CD4-positive, alpha-beta T cell treated with Interleukin-4 for 1 hour (primary cell): ENCODE results near the gene CACNA1E.
"Not testable (repeated sequence)": the region's sequence is repeated elsewhere in the genome, so short reads cannot be mapped to it uniquely, and the experiment has no call there.

ENCODE experiments used
- DNase-seq, 2 donors: peaks; one replicate each; pipeline ENCODE4 v3.0.0-alpha.2; 2020 to 2022

CACNA1E gene

DNA sequence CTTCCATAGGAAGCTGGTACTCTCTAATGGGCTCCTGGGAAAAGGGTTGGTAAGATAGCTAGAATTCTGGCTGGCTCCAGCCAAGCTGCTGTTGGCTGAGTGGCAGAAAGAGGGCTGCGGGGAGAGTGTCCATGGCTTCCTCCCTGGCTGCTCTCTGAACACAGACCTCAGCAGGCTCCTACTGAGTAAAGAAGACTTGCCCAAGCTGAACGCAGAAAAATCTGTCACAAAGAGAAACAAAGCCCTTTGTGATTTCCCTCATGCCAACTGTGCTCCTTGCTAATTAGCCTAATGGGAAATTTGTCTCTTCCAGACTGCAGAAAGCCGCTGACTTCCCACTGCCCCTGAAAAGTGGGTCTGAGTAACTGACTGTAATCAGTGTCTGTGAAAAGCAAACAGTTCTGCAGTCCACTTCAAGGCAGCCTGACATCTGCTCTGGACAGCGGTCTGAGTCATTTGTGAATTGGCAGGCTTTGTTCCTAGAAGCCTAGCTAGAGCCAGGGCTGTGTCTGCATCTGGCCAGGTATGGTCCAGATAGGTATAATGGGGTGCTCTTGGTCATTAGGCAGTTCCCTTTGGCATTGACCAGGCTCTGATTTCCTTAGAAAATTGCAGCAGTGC lies 295.4 kb downstream of the CACNA1E start:
- no peak for DNase-seq

DNA sequence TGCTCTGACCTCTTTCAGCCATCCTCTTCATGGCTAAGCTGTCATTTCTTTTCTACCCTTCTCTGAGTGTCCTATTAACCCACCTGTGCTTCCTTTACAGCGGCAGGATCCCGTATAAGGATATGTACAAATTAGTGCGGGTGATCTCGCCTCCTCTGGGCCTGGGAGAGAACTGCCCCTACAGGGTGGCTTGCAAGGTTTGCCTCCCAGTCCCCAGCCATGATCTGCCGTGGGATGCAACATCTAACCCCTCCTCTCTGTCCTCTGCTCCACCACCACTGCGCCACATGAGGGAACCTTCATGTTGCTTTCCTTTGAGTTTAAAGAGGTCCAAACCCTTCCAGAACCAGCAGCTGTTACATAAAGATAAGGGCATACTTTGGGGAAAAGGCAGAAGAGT lies 296.0 kb downstream of the CACNA1E start:
- DNase-seq: no peak

DNA sequence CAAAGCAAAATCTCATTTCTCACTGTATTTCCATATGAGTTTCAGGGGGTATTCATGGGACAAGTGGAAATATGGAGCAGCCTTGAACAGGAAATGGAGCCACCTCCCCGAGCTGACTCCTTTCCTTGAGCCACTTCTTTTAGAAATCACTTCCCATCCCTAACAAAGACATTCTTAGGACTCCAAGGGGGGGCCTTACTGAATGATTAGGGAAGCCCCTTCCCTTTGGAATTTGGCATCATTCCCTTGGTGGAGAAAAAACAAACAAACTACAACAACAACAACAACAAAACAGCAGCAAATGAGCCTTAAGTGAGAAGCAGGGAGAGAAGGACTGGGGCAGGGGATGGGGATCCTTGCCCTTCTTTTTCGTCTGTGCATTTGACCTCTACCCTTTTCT lies 299.9 kb downstream of the CACNA1E start:
- no peak for DNase-seq

DNA sequence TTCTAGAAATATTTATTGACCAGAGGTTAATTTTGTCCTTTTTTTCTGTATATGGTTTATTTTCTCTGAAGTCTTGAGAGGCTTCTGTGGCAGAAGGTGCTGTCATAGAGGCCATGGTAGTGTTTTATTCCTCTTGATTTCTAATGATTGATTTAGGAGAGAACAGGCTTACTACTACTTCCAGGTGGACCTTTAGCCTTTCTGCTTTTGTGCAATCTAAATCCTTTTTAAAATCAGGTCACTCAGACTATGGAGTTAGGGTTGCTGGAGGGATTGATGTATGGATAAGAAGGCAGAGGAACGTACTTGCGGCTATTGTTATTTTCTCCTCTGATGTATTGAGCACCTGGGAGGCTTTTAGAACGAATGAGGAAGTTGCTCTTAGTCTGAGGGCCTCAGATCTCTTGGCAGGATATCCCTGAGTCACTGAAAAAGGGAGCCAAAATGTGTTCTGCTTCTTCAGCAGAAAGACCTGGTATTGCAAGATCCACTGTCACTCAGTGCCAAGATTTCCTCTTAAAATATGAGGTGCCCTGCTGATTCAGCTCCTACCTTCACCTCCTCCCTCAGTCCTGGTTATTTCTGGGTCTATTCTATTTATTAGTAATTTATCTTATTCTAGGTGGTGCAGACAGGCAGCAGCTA lies 300.8 kb downstream of the CACNA1E start:
- DNase-seq: no peak

DNA sequence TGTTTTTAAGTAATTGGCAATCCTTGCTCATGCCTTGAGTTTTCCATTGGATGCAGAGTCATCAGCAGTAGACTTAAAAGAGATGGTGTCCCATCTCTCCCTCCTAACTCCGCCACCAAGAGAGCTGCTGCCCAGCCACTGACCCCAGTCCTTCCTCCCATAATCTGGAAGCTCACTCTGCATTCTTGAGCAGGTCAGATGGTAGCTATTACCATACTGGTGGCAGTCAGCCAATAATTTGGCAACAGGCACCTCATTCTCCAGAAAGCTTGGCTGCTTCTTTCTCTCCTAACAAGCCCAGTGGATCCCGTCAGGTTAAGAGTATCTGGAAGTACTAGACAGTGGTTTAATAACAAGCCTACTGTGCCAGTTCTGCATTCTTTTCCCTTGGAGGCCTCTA lies 306.1 kb downstream of the CACNA1E start:
- DNase-seq: no peak

DNA sequence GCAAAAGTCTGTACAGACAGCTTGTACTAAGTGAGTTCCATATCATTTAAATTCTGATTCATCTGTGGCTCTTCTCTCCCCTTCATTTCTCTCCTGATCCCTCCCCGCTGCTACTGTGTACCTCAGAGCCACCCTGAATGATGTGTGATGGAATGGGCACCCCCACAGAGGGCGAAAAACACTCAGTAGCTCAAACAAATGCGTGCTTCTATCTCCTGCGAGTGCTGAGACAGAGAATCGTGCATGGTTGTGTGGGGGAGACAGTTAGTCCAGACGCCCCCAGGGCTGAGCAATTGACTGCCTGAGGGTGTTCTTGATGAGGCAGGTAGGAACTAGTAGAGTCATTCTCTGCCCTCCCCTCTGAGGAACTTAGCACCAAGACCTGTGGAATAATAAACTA lies 308.4 kb downstream of the CACNA1E start:
- DNase-seq: no peak

DNA sequence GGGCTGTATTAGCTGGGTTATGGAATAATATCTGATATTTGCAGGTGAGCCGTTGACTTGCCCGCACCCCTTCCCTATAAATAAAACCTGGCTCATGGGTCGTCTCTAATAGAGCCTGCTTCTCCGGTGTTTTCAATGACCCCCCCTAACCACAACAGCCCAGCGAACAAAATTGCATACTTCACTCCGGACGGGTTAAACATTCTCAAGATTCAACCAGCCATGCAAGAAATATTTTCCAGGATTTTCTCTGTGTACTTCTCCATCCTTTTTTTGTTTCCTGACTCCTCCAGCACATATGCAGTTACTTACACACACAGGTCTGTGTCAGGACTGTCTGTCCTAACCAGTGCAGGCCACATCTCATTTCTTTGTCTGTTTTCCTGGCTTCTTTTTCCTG lies 310.5 kb downstream of the CACNA1E start:
- no peak for DNase-seq

DNA sequence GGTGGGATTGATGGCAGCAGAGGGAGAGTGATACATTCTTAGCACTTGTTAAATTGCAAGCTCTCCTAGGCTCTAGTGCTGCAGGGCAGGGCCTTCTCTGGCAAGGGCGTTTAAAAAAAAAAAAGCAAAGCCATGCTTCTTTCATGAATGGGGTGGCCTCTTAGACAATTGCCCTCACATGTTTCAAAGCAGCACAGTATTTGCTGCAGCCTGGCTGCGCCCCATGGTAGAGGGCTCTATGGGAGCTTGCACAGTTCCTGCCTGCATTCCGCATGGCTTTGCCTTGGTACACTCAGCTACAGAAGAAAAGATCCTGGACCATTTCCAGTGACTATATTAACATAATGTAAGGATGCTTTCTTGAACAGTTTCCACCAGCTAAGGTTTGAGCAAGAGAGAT lies 311.0 kb downstream of the CACNA1E start:
- no peak for DNase-seq

DNA sequence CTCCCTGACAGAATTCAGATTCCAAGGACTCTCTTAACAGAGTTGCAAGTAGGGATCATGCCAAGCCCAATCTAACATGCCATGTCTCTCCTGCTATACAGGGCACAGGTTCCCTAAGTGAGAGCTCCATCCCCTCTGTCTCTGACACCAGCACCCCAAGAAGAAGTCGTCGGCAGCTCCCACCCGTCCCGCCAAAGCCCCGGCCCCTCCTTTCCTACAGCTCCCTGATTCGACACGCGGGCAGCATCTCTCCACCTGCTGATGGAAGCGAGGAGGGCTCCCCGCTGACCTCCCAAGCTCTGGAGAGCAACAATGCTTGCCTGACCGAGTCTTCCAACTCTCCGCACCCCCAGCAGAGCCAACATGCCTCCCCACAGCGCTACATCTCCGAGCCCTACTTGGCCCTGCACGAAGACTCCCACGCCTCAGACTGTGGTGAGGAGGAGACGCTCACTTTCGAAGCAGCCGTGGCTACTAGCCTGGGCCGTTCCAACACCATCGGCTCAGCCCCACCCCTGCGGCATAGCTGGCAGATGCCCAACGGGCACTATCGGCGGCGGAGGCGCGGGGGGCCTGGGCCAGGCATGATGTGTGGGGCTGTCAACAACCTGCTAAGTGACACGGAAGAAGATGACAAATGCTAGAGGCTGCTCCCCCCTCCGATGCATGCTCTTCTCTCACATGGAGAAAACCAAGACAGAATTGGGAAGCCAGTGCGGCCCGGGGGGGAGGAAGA lies 315.0 kb downstream of the CACNA1E start:
- DNase-seq: no peak

DNA sequence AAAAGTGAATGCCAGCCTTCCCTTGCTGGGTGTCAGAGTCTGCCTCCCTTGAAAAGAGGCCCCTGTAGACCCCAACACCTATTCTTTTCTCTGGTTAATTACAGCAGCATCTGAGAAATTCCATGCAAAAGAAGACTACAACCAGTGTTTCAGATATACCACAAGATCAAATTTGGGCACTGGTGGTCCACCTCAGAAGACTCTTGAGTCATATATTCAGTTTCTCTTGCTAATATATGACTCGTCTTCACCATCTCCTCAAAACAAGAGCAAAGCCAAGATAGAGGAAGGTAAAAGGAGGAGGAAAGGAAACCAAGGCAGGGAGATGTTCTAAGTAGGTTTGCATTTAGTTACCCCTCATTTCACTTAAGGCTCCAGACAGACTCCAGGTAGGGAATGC lies 318.3 kb downstream of the CACNA1E start:
- no peak for DNase-seq

DNA sequence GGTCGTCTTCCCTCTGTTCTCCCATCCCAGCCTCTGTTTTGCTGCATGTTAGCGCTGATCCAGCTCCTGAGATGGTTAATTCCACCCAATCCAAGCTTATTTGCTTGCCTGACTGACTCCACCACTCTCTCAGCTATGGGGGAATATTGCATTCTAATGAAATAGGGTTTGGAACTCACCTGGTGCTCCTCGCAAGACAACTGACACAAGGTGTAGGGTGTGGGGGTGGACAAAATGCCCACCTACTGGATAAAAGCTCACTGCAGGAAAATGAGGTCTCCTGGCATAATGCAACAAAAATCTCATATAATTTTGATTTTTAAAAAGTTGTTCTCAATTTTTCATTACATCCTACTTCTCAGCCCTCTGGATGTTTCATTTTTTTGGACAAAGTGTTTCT lies 319.1 kb downstream of the CACNA1E start:
- no peak for DNase-seq

DNA sequence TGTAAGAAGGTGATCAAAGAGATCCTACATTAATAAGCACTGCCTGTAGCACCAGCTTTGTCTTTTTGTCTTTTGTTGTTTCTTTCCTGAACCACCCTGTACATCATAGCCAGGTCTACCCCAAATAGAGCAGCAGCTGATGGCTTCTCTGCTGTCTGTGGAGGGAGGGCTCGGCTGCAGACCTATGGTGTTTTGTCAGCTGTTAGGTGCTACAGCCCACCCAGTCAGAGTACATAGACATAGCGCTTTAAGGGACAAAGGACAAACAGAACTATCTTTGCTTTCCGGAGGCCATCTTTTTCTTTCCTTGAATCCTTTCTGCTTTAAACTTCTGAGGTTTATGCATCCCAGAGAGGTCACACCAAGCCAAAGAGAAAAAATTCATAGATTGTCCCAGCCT lies 320.1 kb downstream of the CACNA1E start:
- DNase-seq: no peak

DNA sequence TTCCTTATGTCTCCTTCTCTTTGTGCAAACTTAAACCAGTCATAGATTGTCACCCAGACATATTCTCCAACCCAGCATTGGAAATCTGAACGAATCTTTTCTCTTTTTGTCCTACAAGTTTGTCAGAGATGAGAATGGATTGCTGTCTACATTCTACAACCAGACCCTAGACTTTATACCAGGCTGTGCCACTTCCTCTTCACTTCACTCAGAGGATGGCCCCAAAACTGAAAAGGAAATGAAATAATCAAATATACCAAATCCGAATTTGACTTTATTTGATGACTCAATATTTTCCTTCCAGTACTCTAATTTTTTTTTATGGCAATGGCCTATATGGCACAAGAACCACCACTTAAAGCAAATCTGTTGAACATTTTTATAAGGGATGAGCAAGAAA lies 321.7 kb downstream of the CACNA1E start:
- no peak for DNase-seq

DNA sequence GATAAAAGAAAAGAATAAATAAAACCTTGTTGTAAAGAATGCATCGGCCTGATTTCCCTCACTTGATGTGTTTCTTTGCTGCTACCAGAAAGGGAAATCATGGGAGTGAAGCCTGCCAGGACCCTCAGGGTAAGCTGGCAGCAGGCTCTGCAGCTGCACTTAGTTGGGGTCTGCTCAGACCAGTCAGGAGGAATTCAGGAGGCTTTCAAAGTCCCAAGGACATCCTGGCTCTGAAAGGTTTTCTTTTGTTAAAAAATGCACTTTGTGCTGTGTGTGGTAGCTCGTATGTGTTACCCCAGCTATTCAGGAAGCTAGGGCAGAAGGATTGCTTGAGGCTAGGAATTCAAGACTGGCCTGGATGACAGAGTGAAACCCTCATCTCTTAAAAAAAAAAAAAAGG lies 323.4 kb downstream of the CACNA1E start:
- DNase-seq: no peak

DNA sequence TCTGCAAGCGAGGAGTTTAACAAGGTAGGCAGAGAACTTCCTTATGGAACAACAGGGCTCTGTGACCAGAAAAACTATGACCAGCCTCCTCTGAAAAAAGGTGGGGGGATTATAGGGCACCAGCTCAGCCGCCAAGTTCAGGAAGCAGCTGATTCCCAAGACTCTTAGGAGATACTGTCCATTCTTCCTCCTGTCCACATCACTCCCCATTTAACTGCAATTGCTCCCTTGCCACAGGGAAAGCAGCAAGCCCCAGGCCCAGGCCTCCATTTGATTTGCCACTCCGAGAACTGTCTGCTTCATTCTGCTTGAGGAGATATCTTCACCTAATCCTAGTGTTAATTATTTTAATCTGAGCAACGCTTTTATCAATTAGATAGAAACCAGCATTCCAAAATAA lies 323.9 kb downstream of the CACNA1E start:
- no peak for DNase-seq

DNA sequence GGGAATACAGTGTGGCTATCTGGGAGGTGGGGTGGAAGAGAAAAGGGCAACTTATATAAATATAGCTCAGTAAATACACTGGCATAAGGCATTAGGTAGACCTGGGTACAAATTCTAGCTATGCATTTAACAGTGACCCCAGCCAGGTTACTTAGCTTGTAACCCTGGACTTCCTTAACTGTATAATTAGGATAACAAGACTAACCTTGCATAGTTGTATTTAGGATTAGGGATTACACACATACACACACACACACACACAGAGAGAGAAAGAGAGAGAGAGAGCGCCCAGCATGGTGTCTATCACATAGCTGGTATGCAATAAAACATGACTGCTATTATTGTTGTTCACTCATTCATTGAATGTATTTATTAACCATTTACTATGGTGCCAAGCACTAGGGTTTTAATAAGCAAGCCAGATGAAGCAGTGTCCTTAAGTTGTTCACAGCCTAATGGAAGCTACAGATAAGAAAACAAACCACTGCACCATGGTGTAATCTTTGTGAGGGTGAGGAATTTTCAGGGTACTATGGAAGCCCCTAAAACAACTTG lies 326.8 kb downstream of the CACNA1E start:
- no peak for DNase-seq

DNA sequence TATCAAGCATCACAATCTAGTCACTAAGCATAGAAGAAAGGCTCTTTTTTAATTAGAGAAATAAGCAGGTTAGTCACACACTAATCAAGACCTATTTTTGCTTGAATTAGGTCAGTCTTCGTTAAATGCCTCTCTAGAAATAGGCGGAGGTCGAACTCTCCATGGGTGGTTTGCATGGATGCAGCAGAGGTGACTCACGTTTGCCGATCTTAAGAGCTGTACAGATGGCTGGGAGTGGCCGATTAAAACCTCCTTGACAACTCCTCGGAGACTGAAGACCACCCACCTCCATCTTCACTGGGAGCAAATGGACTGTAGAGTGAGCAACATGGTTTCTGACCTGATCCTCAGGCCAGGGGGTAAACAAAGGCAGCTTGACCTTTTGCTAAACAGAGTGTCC lies 328.9 kb downstream of the CACNA1E start:
- no peak for DNase-seq

DNA sequence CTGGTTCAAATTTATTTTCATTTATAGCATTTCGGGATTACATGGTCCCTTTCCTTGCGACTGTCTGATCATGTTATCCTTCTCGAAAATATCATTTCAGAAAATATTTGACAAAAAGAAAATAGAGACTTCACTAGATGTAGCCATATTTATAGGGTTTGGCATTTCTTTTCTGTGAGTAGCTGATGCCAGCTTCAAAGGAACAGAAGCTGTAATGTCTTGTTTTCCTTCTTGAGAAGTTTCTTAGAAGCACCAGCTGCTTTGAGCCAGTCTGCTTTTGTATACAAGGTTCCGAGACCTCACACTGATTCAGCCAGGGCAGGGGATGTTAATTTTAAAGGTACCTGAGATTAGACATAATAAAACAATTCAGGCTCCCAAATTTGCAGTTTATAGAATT lies 329.9 kb downstream of the CACNA1E start:
- no peak for DNase-seq

DNA sequence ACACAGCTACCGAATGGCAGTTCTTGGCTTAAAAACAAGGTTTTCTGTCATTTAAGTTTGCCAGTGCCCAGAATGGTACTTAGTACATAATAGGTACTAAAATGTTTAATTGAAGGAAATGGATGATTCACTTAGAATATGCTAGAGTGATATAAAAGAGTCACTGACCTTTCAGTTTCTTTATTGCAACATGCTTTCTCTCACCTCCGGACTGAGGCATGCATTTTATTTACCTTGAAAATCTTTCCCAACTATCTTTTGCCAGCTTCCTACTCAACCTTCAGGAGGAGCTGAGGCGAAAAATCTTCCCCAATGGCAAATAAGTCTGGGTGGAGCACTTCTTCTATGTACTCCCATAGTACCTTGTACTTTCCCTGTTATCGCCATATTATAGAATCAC lies 333.3 kb downstream of the CACNA1E start:
- DNase-seq: no peak

DNA sequence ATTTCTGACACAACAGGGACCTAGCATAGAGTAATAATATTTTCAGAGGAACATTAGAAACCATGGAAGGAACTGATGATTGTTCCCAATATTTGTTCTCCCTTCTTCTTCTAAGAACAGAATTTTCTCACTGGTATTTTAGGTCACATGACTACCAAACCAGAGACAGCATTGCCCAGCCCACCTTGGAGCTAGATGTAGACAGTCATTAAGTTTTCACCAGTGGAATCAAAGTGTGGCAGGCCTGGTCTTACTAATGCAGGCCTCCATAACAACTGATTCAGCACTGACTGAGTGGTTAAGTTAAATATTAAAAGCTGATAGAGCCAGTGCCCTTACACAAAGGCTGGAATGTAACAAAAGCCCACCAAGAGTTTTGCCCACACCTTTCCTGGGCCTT lies 333.8 kb downstream of the CACNA1E start:
- DNase-seq: no peak

DNA sequence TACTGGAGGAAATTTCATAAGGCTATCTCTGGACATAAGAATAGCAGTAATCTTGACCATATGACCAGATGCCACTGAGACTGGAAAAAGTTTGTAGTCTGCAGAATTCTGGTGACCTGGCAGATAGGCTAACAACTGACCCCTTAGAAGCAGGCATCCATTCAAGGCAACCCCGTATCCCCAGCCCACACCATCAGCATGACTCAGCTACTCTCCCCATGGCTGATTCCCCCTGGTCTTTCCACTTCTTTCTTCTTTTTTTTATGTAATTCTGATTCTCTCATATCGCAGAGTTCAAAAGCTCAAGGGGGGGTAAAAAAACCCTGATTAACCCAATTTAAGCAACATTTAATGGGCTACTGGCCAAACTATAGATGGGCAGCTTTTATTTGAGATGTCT lies 335.1 kb downstream of the CACNA1E start:
- DNase-seq: no peak

DNA sequence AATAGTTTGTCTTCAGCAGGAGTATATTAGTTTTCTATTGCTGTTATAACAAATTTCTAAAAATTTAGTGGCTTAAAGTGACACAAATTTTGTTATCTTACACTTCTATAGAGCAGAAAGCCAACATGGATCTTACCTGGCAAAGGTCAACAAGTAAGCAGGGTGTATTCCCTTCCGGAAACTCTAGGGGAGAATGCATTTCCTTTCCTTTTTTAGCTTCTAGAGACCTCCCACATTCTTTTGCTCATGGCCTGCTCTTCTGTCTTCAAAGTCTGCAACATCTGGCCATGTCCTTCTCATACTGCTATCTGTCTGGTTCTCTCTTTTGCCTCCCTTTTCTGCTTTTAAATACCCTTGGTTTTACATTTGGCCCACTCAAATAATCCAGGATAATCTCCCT lies 335.6 kb downstream of the CACNA1E start:
- no peak for DNase-seq

DNA sequence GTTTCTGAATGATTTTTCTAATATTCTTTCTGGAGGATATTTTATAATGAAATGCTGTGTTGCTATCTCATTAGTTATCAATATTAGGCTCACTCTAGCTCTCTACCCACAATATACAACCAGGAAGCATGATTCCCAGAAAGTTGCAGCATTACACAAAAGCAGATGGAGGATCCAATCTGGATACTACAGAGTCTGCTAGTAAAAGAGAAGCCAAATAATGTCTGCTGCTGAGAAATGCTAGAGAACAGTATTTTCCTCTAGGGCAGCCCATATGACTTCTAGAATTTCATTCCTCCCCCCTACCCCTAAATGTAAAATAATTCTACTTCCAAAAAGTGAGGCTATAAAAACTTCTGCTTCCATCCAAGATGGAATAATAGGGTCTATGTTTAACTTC lies 338.4 kb downstream of the CACNA1E start:
- DNase-seq: no peak

DNA sequence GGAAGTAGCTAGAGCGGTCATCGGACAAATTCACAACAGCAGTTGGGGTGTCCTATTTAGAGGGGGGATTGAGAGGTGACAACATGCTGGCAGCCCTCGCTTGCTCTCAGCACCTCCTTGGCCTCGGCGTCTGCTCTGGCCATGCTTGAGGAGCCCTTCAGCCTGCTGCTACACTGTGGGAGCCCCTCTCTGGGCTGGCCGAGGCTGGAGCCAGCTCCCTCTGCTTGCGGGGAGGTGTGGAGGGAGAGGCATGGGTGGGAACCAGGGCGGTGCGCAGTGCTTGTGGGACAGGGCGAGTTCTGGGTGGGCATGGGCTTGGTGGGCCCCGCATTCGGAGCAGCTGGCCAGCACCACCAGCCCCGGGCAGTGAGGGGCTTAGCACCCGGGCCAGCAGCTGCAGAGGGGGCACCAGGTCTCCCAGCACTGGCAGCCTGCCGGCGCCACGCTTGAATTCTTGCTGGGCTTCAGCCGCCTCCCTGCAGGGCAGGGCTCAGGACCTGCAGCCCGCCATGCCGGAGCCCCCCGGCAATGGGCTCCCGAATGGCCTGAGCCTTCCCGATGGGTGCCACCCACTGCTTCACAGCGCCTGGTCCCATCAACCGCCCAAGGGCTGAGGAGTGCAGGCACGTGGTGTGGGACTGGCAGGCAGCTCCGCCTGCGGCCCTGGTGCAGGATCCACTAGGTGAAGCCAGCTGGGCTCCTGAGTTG lies 349.0 kb downstream of the CACNA1E start:
- DNase-seq: not testable (repeated sequence)
